Prostate gland (tissue), 2 donors: ENCODE measurements around the gene ASIC4.

Experiments
- CTCF ChIP-seq, 4 experiments: fragments of 200-600 bp in 2 of 4; fragments of 450-650 bp in 2 of 4; sonication (generic) in 2 of 4; IDR thresholded peaks; 1 replicate in 3 of 4; 2 replicates in 1 of 4; pipeline ENCODE4 v1.5.1; 2016 to 2019; ENCODE audit warnings: antibody characterized with exemption in 4 of 4, mild to moderate bottlenecking in 2 of 4, moderate library complexity in 2 of 4
- POLR2A ChIP-seq: fragments of 450-650 bp; IDR thresholded peaks from one replicate; pipeline ENCODE4 v1.6.1; 2016; ENCODE audit warnings: antibody characterized with exemption, mild to moderate bottlenecking

GRCh38 chr2:219547621-219548020 is 33.3 kb downstream of the ASIC4 start:
- TF ChIP-seq CTCF (IDR thresholded peaks at IDR 0.05) (no peak), POLR2A (no peak)
